HG03571 (cell line): Measurements from ENCODE around the gene RCOR2.

ENCODE experiments used
- ATAC-seq: cut with Tn5 transposase; IDR thresholded peaks from one replicate; pipeline ENCODE4 v1.9.1; 2021; ENCODE audit not compliant: unreplicated experiment

RCOR2 gene

DNA sequence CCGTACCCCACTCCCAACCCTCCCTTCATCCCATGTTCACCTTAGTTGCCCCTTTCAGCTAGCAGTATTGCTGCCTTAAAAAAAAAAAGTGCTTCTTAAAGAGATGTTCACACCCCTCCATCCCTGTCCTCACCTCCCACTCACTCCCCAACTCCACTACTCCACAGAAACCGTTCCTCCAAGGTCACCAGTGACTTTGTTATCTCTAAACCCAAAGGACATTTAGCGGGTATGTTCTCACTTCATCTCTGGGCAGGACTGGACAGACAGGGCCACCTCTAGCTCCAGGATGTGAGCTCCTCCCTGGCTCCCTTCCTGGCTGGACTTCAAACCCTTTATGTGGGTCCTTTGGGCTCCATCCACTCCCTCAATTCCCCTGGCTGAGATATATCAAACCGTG is 6.4 kb upstream of the RCOR2 start:
- no peak for ATAC-seq

DNA sequence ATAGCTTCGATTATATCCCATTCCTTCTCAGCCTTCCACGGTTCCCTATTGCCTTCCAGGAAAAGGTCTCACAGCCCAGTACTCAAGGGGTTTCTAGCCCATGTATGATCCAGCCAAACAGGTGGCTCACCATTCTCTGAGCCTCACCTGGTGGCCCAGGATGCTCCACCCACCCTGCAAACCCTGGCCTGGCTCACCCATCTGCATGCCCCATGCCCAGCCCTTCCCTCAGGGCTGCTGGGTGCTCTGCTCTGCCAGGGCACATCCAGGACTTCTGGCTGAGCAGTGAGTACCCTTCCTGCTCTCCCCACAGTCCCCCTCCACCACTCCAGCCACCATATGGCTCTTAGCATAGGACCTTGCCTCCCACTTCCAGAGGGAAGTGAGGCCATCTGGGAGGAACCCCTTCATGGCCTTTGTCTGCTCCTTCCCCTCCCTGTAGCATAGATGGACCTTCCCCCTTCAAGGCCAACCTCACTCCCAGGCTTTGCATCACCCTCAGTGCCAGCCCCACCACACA is 5.8 kb upstream of the RCOR2 start:
- no peak for ATAC-seq

DNA sequence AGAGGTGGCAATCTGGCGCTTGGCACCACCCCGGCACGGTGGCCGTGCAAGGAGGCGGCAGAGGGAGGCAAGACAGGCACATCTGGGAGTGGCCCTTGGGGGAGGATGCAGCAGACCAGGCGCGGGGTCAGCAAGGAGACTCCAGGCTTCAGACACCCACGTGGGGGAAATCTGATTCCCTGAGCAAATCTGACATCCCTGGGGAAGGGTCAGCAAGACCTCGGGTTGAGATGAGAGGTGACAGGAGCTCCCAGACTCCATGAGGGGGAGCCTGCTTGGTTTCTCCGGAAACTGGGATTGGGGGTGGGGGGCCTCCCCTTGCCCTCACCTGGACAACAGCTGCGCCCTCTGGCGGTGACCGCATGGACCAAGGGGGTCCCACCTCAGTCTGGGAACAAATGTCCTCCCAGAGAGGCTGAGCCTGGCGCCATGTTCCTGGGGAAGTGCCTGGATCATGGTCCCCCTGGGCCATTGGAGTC is 4.0 kb upstream of the RCOR2 start:
- no peak for ATAC-seq

DNA sequence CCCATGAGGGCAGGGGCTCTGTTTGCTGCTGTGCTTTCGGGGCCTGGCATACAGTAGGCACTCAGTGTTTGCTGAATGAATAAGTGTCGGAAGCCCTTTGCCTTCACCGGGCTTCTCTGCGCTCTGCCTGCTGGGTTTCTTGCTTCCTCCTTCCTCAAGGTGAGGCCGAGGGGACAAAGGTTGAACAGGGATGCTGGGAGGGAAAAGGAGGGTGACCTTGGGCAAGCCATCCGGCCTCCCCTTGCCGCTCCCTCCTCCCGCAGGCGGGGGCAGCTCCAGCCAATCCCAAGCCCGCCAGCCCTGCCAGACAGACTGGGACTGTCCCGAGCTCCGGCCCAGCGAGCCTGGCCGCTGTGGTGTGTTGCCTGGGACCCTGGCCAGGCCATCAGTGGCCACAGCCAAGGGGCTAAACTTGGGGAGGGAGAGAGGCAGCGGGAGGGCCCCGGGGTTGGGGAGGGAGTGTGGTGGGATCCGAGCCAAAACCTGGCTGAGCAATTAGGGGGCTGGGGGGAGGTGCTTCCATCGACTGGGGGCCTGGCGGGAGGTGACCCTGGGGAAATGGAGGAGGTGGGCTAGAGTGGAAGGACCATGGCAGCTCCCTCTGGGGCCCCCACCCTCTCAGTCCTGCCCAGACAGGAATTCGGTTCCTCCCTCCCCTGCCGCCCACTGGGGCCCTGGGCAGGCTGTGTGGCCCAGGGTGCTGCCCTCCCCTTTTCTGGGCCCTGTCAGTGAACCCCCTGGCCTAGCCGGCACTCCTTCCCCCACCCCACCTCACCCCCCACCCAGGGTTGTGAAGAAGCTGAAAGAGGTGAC is 3.4 kb upstream of the RCOR2 start:
- no peak for ATAC-seq

DNA sequence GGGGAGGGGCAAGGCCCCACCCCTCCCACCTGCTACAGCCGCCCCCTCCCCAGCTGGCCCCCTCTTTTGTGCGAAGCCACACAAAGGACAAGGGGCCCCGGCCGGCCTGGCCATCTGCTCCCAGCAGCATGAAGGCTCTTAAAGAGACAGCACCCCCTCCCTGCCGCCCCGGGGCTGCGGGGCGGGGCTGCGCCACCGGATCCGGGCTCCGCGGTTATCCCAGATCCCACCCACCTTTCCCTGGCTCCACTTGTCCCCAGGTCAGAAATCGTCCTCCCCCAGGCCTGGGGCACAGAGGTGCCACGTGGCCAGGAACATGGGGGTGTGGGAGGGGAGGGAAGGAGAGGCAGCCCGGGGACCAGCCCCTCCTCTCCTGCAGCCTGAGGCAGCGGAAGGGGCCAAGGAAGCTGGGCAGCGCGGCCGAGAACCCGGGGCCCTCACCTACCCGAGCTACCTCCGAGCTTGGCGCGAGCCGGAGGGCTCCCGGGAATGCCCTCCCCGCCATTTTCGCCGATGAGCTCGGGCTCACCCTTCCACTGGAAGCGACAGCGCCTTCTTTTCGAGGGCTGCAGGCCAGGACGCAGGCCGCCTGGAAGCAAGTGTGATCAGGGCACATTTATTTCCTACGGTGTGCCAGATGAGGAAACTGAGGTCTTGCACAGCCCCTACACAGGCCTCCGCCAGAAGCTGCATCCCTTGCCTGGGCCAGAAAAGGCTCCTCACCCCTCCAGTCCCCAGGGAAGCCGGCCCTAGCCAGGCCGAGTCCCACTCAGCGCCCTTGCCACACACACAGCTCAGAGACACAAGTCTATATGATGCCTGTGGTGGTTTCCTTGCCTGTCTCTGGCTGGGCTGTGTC is 2.5 kb upstream of the RCOR2 start:
- no peak for ATAC-seq

DNA sequence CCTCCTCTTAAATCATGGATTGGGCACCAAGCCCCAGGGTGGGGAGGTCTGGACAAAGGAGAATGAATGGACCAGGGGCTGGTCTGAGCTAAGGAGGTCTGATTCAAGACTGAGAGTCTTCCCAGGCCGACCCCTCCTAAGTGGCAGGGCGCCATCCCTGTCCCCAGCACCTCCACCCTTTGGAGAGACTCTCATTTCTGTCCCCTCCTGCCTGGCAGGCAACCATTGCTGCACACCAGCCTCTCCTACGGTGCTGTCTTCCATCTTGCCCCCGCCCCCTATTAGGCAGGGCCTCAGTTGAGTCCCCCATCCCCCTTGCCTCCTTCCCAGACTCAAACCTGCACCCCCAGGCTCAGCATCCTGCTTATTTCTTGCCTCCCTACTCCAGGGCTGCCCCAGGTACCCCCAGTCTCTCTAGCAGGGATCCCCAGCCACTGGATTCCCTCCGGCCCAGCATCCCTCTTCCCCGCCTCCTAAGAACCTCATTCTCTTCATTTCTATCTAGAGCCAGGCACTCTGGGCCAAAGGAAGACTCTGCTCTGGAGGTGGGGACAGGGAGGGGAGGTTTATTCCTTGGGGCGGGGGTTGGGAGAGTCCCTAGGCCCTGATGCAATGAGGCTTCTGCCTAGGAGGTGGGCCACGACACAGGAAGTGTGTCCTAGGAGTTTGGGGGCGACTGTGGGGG is 1.7 kb upstream of the RCOR2 start:
- no peak for ATAC-seq

DNA sequence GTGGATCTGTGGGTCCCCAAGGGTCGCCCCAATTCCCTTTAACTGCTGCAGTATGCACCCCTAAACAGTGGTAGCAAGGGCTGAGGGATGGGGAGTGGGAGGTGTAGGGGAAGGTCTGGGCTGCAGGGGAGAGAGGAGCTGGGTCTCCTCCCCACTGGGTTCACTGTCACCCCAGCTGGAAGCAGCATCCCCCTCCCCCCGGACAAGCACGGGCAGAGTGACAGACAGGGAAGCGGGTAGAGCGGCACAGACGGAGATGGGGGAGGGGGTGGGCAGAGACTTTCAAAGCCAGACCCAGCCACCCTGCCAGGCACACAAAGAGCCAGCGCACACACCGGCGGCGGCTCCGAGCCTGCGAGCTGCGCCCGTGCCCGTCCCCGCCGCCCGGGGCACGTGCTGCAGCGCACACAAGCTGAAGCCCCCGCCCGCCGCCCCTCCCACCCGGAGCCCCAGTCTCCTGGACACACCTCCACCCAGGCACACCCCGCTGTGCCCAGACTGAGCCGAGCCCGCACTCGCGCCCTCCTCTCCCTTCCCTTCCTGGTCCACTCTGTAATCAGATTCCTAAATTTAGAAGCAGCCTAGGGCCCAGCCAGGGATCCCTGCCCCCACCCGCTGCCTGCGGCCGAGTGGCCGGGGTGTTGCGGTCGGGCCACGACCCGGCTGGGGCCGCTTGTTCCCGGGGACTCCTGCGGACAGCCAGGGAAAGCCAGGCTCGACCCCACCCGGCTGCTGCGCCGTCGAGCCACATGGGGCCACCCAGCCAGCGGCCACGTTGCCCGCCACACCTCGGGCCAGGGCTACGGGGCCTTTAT is 935 bp upstream of the RCOR2 start:
- no peak for ATAC-seq

DNA sequence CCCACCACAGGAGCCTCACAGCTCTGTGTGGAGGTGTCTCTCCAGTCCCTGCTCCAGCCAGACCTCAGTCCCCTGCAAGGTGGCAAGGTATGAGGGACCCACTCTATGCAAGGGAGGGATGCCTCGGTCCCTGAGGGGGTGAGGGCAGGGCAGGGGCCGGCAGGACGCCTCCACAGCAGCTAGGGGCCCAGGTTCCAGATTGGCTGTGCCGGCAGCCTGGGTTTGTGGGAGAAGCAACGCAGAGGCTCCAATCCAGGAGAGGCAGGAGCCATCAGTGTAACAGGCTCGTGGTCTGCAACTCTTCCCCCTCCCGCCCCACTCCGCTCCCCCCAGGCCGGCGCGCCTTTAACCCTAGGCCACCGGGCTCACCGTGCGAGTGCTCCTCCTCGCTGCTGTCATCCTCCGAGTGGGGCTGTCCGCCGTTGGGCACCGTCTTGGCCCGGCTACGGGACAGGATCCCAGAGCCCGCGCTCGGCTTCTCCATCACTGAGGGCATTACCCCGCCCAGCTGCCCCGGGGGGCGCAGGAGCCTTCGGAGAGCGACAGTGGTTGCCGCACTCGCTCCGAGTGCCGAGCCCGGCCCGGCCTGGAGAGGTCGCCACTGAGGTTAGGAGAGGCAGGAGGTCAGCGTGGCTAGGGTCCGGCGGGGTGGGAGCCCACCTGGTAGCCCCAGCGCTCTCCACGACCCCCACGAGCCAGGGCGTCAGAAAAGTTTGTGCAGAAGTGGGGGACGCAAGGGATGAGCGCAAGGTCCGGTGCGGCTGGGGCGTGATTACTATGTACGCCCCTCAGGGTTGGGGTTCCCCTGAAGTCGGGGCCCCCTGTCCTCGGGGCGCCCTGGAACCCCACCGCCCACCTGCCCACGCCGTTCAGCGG is 765 bp downstream of the RCOR2 start:
- no peak for ATAC-seq

DNA sequence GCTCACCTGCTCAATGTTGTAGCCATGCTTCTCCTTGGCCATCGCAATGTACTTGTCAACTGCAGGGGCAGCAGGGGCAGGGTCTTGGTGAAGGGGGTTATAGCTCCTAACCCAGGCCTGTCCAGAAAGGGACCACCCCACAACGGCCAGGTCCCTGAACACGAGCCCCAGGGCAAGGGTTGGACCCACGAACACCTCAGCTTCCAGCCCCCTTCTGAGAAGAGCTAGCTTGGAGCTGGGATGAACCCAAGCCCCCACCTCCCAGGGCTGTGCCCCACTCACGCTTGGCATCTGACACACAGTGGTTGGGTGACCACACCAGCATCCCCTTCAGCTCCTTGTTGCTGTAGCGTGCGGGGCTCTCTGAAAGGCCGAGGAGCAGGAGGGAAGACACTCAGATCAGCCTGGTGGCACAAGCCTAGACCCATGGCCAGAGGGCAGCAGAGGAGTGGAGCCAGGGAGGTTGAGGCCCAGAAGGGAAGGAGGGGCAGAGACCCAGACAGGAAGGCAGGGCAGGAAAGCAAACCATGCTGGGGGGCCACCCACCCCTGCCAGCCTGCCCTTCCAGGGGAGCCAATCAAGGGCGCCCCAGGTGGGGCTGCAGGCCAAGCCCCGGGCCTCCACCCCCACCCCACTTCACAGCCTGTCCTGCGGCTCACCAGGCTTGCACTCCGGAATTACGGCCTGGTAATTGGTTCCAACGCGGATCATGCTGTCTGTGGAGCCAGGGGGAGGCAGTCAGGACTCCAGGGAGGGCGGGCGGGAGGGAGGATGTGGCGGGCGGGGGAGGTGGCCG is 1.9 kb downstream of the RCOR2 start:
- ATAC-seq = no peak

DNA sequence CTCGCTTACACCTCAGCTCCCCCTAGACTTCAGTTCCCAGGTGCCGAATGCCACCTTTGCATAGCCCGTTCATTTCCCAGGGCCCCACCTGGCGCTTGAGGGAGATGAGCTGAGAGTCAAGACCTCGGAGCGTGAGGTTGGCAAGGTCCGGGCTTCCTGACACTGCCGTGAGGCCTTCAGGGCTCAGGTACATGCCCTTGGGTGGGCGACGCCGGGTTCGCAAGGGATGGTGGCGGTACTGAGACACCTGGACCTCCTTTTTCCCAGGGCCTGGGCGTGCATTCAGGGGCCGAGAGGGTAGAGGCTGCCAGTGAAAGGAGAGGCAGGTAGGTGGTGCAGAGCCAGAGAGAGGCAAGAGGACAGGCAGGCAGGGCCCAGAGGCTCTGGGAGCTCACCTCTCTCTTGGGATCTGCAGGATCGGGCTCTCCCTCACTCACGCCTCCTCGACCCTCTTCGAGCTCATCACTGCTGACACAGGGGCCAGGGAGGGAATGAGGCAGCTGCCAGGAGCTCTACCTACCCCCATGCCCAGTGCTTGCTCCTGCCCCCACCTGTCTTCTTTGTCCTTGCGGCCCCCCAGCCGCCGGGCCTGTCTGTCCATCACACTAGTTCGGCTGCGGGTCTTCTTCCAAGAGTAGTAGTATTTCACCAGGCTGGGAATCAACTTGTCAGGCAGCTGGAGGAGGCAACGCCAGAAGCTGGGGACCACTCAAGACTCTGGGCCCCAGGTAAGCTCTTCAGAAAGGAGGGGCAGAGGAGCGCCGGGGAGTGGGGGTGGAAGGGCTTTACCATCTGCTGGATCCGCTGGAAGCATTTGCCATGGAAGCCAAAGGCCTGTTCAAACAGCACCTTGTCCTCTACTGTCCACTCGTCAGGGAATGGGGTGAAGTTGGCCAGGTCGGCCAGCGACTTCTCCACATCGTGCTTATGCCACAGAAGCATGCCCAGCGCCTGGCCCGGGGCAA is 2.8 kb downstream of the RCOR2 start:
- ATAC-seq = no peak

DNA sequence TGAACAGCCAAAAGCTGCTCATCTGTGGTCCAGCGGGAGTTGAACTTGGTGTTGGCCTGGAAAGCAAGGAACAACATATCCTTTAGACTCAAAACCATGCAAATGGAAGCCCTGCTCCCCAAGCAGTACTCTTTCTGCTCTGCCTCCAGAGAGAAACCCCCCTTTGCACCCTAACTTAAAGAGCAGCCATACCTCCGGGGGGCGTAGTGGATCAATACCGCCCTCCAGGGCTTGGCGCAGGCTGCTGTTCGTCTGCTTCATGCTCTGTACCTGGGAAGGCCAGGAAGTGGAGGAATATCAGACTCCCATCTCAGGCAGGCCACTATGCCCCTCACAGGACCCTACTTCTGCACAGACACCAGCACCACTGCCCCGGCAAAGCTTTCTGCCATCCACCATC is 4.3 kb downstream of the RCOR2 start:
- no peak for ATAC-seq

DNA sequence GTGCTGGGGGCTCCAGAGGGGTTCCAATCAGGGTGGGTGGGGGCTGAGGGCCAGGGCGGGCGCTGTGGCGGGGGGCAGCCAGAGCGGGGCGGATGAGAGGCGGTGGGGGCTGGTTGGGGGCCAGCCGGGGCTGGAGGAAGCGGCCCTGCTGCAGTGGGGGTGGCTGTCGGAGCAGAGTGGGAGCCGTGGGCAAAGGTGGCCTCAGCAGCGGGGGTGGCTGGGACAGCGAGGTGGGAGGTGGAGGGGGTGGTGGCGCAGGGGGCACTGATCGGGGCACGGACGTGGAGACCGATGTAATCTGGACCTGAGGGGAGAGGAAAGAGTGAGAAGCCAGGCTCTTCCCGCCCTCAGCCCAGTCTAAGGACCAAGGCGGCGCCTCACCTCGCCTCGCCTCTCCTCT is 5.1 kb downstream of the RCOR2 start:
- ATAC-seq = no peak

DNA sequence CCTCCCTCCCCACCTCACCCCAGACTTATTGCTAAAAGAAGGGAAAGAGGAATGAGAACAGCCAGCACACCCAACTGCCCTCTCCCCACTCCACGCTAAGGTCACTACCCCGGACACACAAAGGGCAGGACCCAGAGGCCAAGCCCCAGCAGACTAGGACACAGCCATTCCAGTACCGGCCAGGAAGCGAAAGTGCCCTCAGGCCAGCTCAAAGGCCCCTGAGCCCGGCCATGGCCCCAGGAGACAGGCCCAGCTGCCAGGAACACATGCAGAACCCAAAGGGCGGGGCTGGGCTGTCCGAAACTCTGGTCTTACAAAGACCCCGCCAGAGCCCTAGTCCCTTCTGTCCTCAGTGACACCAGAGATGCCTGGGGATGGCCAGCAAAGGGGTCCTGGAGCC is 5.5 kb downstream of the RCOR2 start:
- ATAC-seq = no peak

DNA sequence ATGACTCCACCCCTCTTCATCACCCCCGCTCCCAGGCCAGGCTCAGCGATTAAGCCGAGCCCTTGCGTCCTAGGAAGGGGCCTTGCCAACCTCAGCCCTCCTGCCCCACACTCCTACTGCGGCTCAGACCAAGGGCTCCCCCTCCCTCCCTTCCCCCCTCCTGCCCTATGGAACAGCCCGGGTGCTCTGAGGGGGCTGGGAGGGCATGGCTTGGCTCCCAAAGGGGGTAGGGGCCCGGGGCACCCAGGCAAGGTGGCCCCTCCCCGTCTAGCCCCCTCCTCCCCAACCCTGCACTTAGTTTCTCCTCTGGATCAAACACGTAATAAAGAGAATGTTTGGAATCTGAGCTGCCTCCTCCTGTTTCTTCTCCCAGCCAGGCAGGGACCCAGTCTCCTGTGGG is 6.3 kb downstream of the RCOR2 start:
- no peak for ATAC-seq

DNA sequence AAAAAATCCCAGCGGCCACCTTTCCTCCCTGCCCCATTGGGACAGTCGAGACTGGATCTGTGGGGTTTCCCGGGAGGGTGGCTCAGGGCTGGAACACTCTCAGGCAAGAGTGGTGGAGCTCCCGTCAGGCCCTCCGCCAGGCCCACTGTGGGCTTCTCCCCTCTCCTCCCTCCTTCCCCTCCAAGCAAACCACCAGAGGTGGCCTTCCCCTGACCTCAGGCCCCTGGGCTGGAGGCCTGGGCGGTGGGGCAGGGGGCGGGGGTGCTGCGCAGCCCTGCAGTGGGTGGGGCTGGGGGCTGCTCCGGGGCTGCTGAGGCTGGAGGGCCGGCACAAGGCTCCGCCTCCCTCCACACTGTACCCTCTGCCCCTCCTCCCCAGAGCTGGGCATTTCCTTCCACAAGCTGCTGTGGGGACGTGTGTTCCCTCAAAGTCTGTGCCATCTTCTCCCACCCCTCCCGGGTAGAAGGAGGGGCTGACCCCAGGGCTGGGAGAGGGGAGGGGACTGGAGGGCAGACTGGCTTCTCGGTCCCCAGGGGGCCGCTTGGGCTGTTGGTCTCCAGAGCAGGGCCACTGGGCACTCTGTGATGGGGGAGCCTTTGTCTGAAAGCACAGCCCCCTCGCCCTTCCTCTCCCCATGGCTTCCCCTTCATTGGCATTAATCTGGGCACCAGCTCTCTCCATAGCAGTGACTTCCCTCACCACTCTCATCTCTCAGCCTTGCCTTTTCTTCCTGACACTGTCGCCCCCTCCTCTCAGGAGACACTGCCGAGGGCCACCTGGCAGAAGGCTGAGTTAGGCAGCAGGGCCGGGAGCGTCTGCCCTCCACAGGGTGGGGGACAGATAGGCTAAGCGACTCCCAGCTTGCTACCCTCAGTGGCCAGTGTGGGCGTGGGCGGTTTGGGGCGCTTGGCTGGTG is 7.1 kb downstream of the RCOR2 start:
- no peak for ATAC-seq

DNA sequence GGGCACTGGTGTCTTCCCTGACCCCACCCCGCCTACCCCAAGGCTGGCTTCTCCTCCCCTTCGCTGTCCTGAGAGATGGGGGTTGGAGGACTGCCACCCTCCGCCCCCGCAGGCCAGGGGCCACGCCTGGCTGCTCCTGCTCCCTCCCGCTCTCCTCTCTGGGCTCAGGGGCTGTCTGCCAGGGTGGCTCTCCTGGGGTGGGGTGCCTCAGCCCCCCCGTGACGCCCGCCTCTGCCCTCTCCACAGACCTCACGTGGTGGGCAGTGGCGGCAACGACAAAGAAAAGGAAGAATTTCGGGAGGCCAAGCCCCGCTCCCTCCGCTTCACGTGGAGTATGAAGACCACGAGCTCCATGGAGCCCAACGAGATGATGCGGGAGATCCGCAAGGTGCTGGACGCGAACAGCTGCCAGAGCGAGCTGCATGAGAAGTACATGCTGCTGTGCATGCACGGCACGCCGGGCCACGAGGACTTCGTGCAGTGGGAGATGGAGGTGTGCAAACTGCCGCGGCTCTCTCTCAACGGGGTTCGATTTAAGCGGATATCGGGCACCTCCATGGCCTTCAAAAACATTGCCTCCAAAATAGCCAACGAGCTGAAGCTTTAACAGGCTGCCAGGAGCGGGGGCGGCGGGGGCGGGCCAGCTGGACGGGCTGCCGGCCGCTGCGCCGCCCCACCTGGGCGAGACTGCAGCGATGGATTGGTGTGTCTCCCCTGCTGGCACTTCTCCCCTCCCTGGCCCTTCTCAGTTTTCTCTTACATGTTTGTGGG is 8.1 kb downstream of the RCOR2 start:
- ATAC-seq = no peak
